ENCODE data around the gene RPL14. TPM values are rescaled to one million over a fixed set of nuclear protein-coding genes. Genes with fewer than 3 reads are reported as not detected.
A peak's percentile ranks its signal among the peaks of the same experiment; 100 is the strongest.
"Not testable (repeated sequence)": the region's sequence is repeated elsewhere in the genome, so short reads cannot be mapped to it uniquely, and the experiment has no call there.

RPL14 gene
- total RNA-seq, 1 experiment from 2014 or later, result 151 TPM

- DNase-seq, result no peak
- no peaks in the 10 kb centered on the region for H3K27me3 ChIP-seq
- no peaks in the 10 kb centered on the region for H3K9me3 ChIP-seq
- H3K36me3 ChIP-seq, result peaks cover 27% of the 10 kb centered on the region
- H3K4me3 ChIP-seq, result no peak overlapping the region
Measured at GRCh38 chr3:40455328-40455727, 1.8 kb upstream of the RPL14 start.

GRCh38 chr3:40456279-40456939 lies 730 bp upstream of the RPL14 start:
- Histone ChIP-seq H3K4me3 (peak overlapping the region; percentile 64), H3K36me3 (peaks cover 37% of the 10 kb centered on the region), H3K27me3 (no peaks in the 10 kb centered on the region), H3K9me3 (no peaks in the 10 kb centered on the region)
- DNase-seq, result no peak

GRCh38 chr3:40458473-40458872 lies 1.3 kb downstream of the RPL14 start:
- Histone ChIP-seq H3K4me3 (peak overlapping the region; percentile 64), H3K9me3 (no peaks in the 10 kb centered on the region), H3K27me3 (no peaks in the 10 kb centered on the region), H3K36me3 (peaks cover 50% of the 10 kb centered on the region)
- DNase-seq, result no peak

- not testable (repeated sequence) for H3K9me3 ChIP-seq, H3K4me3 ChIP-seq, DNase-seq, H3K27me3 ChIP-seq
- peaks cover 63% of the 10 kb centered on the region for H3K36me3 ChIP-seq
Measured at GRCh38 chr3:40460481-40460880, 3.3 kb downstream of the RPL14 start.

- Histone ChIP-seq H3K4me3 (no peak overlapping the region), H3K27me3 (no peaks in the 10 kb centered on the region), H3K9me3 (no peaks in the 10 kb centered on the region), H3K36me3 (peaks cover 63% of the 10 kb centered on the region)
- no peak for DNase-seq
Measured at GRCh38 chr3:40461161-40461560, 4.0 kb downstream of the RPL14 start.

GRCh38 chr3:40462838-40463237 lies 5.7 kb downstream of the RPL14 start:
- H3K9me3 ChIP-seq, DNase-seq, H3K4me3 ChIP-seq, H3K27me3 ChIP-seq: not testable (repeated sequence)
- peaks cover 62% of the 10 kb centered on the region for H3K36me3 ChIP-seq

- peaks cover 55% of the 10 kb centered on the region for H3K36me3 ChIP-seq
- no peak overlapping the region for H3K4me3 ChIP-seq
- no peak for DNase-seq
- no peaks in the 10 kb centered on the region for H3K9me3 ChIP-seq
- H3K27me3 ChIP-seq, result no peaks in the 10 kb centered on the region
Measured at GRCh38 chr3:40463579-40463978, 6.4 kb downstream of the RPL14 start.

- peaks cover 46% of the 10 kb centered on the region for H3K36me3 ChIP-seq
- H3K27me3 ChIP-seq, result no peaks in the 10 kb centered on the region
Measured at GRCh38 chr3:40464339-40465110, 7.4 kb downstream of the RPL14 start.

GRCh38 chr3:40465111-40465407 lies 7.9 kb downstream of the RPL14 start:
- no peaks in the 10 kb centered on the region for H3K27me3 ChIP-seq
- H3K36me3 ChIP-seq, result peaks cover 42% of the 10 kb centered on the region
- no peak for DNase-seq
- H3K4me3 ChIP-seq, result no peak overlapping the region
- no peaks in the 10 kb centered on the region for H3K9me3 ChIP-seq

More at GRCh38 chr3:40464339-40465110, 7.4 kb downstream of the RPL14 start:
- H3K9me3 ChIP-seq, result no peaks in the 10 kb centered on the region
- H3K4me3 ChIP-seq, result no peak overlapping the region
- no peak for DNase-seq

- Histone ChIP-seq H3K27me3 (no peaks in the 10 kb centered on the region), H3K4me3 (no peak overlapping the region), H3K9me3 (no peaks in the 10 kb centered on the region), H3K36me3 (peaks cover 38% of the 10 kb centered on the region)
- no peak for DNase-seq
Measured at GRCh38 chr3:40465456-40465855, 8.3 kb downstream of the RPL14 start.

GRCh38 chr3:40468018-40468417 lies 10.9 kb downstream of the RPL14 start:
- no peak for DNase-seq
- no peaks in the 10 kb centered on the region for H3K27me3 ChIP-seq
- H3K9me3 ChIP-seq, result no peaks in the 10 kb centered on the region
- H3K36me3 ChIP-seq, result peaks cover 20% of the 10 kb centered on the region
- no peak overlapping the region for H3K4me3 ChIP-seq

GRCh38 chr3:40470701-40471100 lies 13.6 kb downstream of the RPL14 start:
- H3K27me3 ChIP-seq, result no peaks in the 10 kb centered on the region
- H3K9me3 ChIP-seq, result no peaks in the 10 kb centered on the region
- no peak for DNase-seq
- H3K4me3 ChIP-seq, result no peak overlapping the region
- H3K36me3 ChIP-seq, result peaks cover 3% of the 10 kb centered on the region; the same call in 1 of the 2 replicates

- Histone ChIP-seq H3K9me3 (no peaks in the 10 kb centered on the region), H3K36me3 (no peaks in the 10 kb centered on the region), H3K4me3 (peak within 1 kb of the TSS; percentile 70), H3K27me3 (no peaks in the 10 kb centered on the region)
- DNase-seq, result peak; percentile 54
Measured at GRCh38 chr3:40476478-40477470, 19.6 kb downstream of the RPL14 start, which contains the start of gene ZNF619. TSS of gene ZNF619 (plus strand) at chr3:40477122. CDS start at chr3:40477980, 858 bp downstream.

- Histone ChIP-seq H3K36me3 (no peaks in the 10 kb centered on the region), H3K9me3 (no peaks in the 10 kb centered on the region), H3K4me3 (peak overlapping the region; percentile 70)
Measured at GRCh38 chr3:40477666-40478065, 20.5 kb downstream of the RPL14 start.

GRCh38 chr3:40487172-40487571 lies 30.0 kb downstream of the RPL14 start:
- H3K4me3 ChIP-seq, result no peak overlapping the region
- peaks cover 10% of the 10 kb centered on the region for H3K36me3 ChIP-seq
- H3K27me3 ChIP-seq, result no peaks in the 10 kb centered on the region
- H3K9me3 ChIP-seq, result peaks cover 4% of the 10 kb centered on the region; the same call in 1 of the 2 replicates
- DNase-seq, result no peak

More at GRCh38 chr3:40477666-40478065, 20.5 kb downstream of the RPL14 start:
- H3K27me3 ChIP-seq, result no peaks in the 10 kb centered on the region
- DNase-seq, result no peak

- H3K4me3 ChIP-seq, result no peak overlapping the region
- no peak for DNase-seq
- H3K36me3 ChIP-seq, result peaks cover 10% of the 10 kb centered on the region
- no peaks in the 10 kb centered on the region for H3K27me3 ChIP-seq
- peaks cover 4% of the 10 kb centered on the region; the same call in 1 of the 2 replicates for H3K9me3 ChIP-seq
Measured at GRCh38 chr3:40490916-40491315, 33.8 kb downstream of the RPL14 start.

GRCh38 chr3:40494698-40495097 lies 37.6 kb downstream of the RPL14 start:
- DNase-seq, result no peak
- H3K36me3 ChIP-seq, result no peaks in the 10 kb centered on the region
- no peaks in the 10 kb centered on the region for H3K9me3 ChIP-seq
- no peaks in the 10 kb centered on the region for H3K27me3 ChIP-seq
- H3K4me3 ChIP-seq, result no peak overlapping the region
